ENCODE measurements around the gene EYA2. TPM values are rescaled to one million over a fixed set of nuclear protein-coding genes. Genes with fewer than 3 reads are reported as not detected.

Gene EYA2
- total RNA-seq, 3 donors from 2014 or later (not counting 1 experiment from before 2014, with no cell fraction given), result 0.30 TPM; not detected in 2

DNA sequence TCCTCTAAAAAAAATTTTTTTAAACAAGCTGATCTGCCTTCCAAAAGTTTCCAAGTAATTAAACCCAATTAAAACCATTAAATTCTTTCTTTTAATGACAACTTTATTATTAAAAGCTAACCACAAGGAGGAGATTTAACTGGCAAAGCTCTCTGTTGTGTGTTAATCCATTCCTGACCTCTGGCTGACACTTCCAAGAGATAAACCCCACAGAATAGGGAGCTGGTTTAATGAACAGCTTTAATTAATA lies 230.8 kb downstream of the EYA2 start:
- peaks cover 3% of the 10 kb centered on the region for H3K4me1 ChIP-seq (ENCODE audit: control insufficient read depth, insufficient read depth, low read length)
- no peak for DNase-seq
- Mint-ChIP-seq H3K4me3 (no peak overlapping the region), H3K27me3 (ENCODE audit: low read depth in 2 of 2) (peaks cover 23 to 43% of the 10 kb centered on the region in 2 donors), H3K4me1 (no peaks in the 10 kb centered on the region), H3K27ac (no peak overlapping the region), H3K36me3 (no peaks in the 10 kb centered on the region), H3K9me3 (no peaks in the 10 kb centered on the region)
- intact Hi-C loops (cut with micrococcal nuclease), result no loop called here
- no peaks in the 10 kb centered on the region for H3K9me3 ChIP-seq (ENCODE audit: control insufficient read depth, insufficient read depth, low read length)
- no peaks in the 10 kb centered on the region for H3K27me3 ChIP-seq (ENCODE audit: control insufficient read depth, insufficient read depth, low read length)
- no peaks in the 10 kb centered on the region for H3K36me3 ChIP-seq (ENCODE audit: control insufficient read depth, insufficient read depth, low read length)
- TF ChIP-seq, protein P1, sequence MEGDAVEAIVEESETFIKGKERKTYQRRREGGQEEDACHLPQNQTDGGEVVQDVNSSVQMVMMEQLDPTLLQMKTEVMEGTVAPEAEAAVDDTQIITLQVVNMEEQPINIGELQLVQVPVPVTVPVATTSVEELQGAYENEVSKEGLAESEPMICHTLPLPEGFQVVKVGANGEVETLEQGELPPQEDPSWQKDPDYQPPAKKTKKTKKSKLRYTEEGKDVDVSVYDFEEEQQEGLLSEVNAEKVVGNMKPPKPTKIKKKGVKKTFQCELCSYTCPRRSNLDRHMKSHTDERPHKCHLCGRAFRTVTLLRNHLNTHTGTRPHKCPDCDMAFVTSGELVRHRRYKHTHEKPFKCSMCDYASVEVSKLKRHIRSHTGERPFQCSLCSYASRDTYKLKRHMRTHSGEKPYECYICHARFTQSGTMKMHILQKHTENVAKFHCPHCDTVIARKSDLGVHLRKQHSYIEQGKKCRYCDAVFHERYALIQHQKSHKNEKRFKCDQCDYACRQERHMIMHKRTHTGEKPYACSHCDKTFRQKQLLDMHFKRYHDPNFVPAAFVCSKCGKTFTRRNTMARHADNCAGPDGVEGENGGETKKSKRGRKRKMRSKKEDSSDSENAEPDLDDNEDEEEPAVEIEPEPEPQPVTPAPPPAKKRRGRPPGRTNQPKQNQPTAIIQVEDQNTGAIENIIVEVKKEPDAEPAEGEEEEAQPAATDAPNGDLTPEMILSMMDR (IDR thresholded peaks at IDR 0.05), result no peak
- H3K27ac ChIP-seq (ENCODE audit: low read length), result no peak overlapping the region
- ATAC-seq, result no peak
- no peak overlapping the region for H3K4me3 ChIP-seq (ENCODE audit: low read length)

DNA sequence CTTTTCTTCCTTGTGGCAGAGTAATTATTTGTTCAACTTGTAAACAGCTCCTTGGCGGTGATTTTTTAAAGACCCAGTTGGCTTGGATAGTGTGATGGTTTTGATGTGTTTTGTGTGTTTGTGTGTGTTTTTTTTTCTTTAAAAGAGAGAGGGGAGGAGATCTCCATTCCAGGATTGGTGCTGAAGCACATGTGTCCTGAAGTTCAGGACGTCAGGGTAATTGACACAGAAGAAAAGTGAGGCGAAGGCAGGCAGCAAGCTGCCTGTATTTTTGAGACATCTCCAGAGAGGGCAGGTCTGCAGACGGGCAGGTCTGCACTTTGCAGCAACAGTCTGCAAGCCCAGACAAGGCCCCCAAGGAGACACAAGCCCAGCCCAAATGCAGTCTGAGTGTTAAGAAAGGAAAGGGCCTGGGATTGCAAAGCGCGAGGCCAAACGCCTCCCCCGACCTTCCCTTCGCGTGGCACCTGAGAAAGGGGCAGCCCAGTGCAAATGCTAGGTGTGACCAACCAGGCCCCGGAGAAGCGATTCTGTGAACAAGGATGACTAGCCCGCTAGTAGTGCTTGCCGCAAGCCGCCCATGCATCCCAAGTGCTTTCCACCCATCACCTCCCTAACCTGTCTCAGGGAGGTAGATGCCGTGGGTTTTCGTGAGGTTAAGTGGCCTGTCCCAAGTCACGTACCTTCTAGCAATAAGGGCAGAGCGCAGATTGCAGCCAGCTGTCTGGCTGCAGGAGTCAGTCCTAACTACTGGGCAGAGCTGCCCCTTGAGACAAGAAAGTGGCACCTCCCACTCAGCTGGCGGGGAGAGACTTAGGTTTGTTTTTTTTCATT lies 231.3 kb downstream of the EYA2 start:
- Mint-ChIP-seq H3K27me3 (ENCODE audit: low read depth in 2 of 2) (peaks cover 23 to 49% of the 10 kb centered on the region in 2 donors), H3K4me1 (no peaks in the 10 kb centered on the region), H3K4me3 (no peak overlapping the region), H3K36me3 (no peaks in the 10 kb centered on the region), H3K27ac (no peak overlapping the region), H3K9me3 (no peaks in the 10 kb centered on the region)
- ATAC-seq, result no peak
- WGBS (ENCODE audit: insufficient coverage), result 83% methylated on average over 19 of the region's 20 CpGs
- no peak overlapping the region for H3K4me3 ChIP-seq (ENCODE audit: low read length)
- no peak for DNase-seq
- intact Hi-C loops (cut with micrococcal nuclease), result no loop called here
- H3K27ac ChIP-seq (ENCODE audit: low read length), result no peak overlapping the region
- TF ChIP-seq, protein P1 (IDR thresholded peaks at IDR 0.05), result no peak
- H3K9me3 ChIP-seq (ENCODE audit: control insufficient read depth, insufficient read depth, low read length), result no peaks in the 10 kb centered on the region
- no peaks in the 10 kb centered on the region for H3K36me3 ChIP-seq (ENCODE audit: control insufficient read depth, insufficient read depth, low read length)
- peaks cover 3% of the 10 kb centered on the region for H3K4me1 ChIP-seq (ENCODE audit: control insufficient read depth, insufficient read depth, low read length)
- no peaks in the 10 kb centered on the region for H3K27me3 ChIP-seq (ENCODE audit: control insufficient read depth, insufficient read depth, low read length)

DNA sequence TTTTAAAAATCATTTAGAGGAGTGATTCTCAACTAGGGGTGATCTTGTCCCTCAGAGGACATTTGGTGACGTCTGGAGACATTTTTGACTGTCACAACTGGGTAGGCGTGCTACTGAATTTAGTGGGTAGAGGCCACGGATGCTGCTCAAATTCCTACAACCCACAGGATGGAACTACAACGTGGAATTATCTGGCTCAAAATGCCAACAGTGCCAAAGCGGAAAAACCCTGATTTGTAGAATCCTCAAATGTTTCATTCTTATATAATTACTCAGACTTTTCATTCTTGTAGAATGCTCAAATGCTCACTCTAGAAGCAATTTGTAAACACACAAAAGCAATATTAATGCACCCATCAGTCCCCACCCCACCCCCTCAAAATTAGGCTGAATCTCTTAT lies 232.1 kb downstream of the EYA2 start:
- no peaks in the 10 kb centered on the region for H3K27me3 ChIP-seq (ENCODE audit: control insufficient read depth, insufficient read depth, low read length)
- Mint-ChIP-seq H3K27me3 (ENCODE audit: low read depth in 2 of 2) (peaks cover 23 to 54% of the 10 kb centered on the region in 2 donors), H3K36me3 (no peaks in the 10 kb centered on the region), H3K27ac (no peak overlapping the region), H3K4me3 (no peak overlapping the region), H3K9me3 (no peaks in the 10 kb centered on the region), H3K4me1 (no peaks in the 10 kb centered on the region)
- ATAC-seq, result no peak
- H3K9me3 ChIP-seq (ENCODE audit: control insufficient read depth, insufficient read depth, low read length), result no peaks in the 10 kb centered on the region
- H3K4me1 ChIP-seq (ENCODE audit: control insufficient read depth, insufficient read depth, low read length), result peaks cover 3% of the 10 kb centered on the region
- no peak overlapping the region for H3K4me3 ChIP-seq (ENCODE audit: low read length)
- no peaks in the 10 kb centered on the region for H3K36me3 ChIP-seq (ENCODE audit: control insufficient read depth, insufficient read depth, low read length)
- H3K27ac ChIP-seq (ENCODE audit: low read length), result no peak overlapping the region
- DNase-seq, result no peak
- intact Hi-C loops (cut with micrococcal nuclease), result no loop called here
- WGBS (ENCODE audit: insufficient coverage), result 73% methylated on average over 5 of the region's 5 CpGs
- TF ChIP-seq, protein P1 (IDR thresholded peaks at IDR 0.05), result no peak

DNA sequence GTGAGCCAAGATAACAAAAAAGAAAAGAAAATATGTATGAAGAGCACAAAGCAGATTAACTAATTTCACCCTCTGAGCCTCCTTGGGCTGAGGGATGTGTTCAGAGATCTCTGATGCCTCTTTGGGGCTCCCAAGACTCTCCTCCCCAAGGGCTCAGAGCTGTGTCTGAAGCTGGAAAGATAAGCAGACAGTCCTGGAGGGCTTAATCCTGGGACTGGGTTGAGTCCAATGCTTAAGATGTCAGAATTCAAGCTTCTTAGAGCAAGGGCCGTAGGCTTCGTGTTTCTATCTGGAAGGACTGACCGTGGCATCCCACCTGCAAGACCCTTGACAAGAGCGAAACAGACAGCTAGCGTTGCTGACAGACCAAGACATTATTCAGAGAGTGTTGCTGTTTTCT lies 232.9 kb downstream of the EYA2 start:
- Mint-ChIP-seq H3K36me3 (no peaks in the 10 kb centered on the region), H3K27ac (no peak overlapping the region), H3K27me3 (ENCODE audit: low read depth in 2 of 2) (peaks cover 23 to 54% of the 10 kb centered on the region in 2 donors), H3K4me1 (no peaks in the 10 kb centered on the region), H3K9me3 (no peaks in the 10 kb centered on the region), H3K4me3 (no peak overlapping the region)
- DNase-seq (no peak), ATAC-seq (no peak)
- Histone ChIP-seq H3K36me3 (ENCODE audit: control insufficient read depth, insufficient read depth, low read length) (no peaks in the 10 kb centered on the region), H3K27ac (ENCODE audit: low read length) (no peak overlapping the region), H3K9me3 (ENCODE audit: control insufficient read depth, insufficient read depth, low read length) (no peaks in the 10 kb centered on the region), H3K4me3 (ENCODE audit: low read length) (no peak overlapping the region), H3K27me3 (ENCODE audit: control insufficient read depth, insufficient read depth, low read length) (no peaks in the 10 kb centered on the region), H3K4me1 (ENCODE audit: control insufficient read depth, insufficient read depth, low read length) (peaks cover 3% of the 10 kb centered on the region)
- 90% methylated on average over 5 of the region's 5 CpGs for WGBS (ENCODE audit: insufficient coverage)
- TF ChIP-seq, protein P1 (IDR thresholded peaks at IDR 0.05), result no peak
- intact Hi-C loops (cut with micrococcal nuclease), result no loop called here

Data from natural killer cell (primary cell).